Measurements from ENCODE around the gene NELL2.

DNA sequence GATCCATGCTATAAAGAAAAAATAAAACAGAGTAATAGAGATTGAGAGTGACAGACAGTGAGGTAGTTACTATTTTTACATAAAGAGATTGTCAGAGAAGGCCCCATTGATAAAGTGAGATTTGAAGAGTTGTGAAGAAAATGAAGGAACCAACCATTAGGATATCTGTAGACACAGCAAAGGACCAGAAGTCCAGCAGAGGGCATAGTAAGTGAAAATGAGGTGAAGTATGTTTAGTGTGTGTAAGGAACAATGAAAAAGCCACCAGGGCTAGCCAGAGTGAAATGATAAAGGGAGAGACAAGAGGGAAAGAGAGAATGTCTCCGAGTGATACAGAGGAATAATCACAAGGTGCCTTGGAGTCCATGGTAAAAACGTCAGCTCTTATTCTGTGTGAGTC lies 411.0 kb downstream of the NELL2 start:
- TF ChIP-seq, protein P1, sequence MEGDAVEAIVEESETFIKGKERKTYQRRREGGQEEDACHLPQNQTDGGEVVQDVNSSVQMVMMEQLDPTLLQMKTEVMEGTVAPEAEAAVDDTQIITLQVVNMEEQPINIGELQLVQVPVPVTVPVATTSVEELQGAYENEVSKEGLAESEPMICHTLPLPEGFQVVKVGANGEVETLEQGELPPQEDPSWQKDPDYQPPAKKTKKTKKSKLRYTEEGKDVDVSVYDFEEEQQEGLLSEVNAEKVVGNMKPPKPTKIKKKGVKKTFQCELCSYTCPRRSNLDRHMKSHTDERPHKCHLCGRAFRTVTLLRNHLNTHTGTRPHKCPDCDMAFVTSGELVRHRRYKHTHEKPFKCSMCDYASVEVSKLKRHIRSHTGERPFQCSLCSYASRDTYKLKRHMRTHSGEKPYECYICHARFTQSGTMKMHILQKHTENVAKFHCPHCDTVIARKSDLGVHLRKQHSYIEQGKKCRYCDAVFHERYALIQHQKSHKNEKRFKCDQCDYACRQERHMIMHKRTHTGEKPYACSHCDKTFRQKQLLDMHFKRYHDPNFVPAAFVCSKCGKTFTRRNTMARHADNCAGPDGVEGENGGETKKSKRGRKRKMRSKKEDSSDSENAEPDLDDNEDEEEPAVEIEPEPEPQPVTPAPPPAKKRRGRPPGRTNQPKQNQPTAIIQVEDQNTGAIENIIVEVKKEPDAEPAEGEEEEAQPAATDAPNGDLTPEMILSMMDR (IDR thresholded peaks at IDR 0.05 in 2 of 3, conservative IDR thresholded peaks at IDR 0.05 in 1 of 3; ENCODE audit: borderline replicate concordance in 1 of 3, insufficient read depth in 1 of 3, low read depth in 2 of 3, low read length in 2 of 3): peak; percentile 17 to 39 (median 25); a peak in 5 of 6 replicates
- TF ChIP-seq EZH2 (IDR thresholded peaks at IDR 0.05): no peak
- TF ChIP-seq RAD21 (IDR thresholded peaks at IDR 0.05; ENCODE audit: low read depth): peak; percentile 33; the same call in 1 of the 2 replicates
- no peak for TF ChIP-seq YY1 (IDR thresholded peaks at IDR 0.05; ENCODE audit: extremely low read depth, insufficient replicate concordance, low read depth, low read length)
- no peak for TF ChIP-seq POLR2AphosphoS5 (IDR thresholded peaks at IDR 0.05; ENCODE audit: low read depth, low read length)
- TF ChIP-seq CEBPB (IDR thresholded peaks at IDR 0.05; ENCODE audit: low read depth): no peak
- no peak for TF ChIP-seq SRF (IDR thresholded peaks at IDR 0.05; ENCODE audit: low read depth)
- TF ChIP-seq POLR2A (IDR thresholded peaks at IDR 0.05; ENCODE audit: borderline replicate concordance, extremely low read depth, insufficient read depth, insufficient read length): no peak
- TF ChIP-seq, protein P2, sequence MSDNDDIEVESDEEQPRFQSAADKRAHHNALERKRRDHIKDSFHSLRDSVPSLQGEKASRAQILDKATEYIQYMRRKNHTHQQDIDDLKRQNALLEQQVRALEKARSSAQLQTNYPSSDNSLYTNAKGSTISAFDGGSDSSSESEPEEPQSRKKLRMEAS (IDR thresholded peaks at IDR 0.05): no peak
- TF ChIP-seq JUND (IDR thresholded peaks at IDR 0.05): no peak
- TF ChIP-seq, protein P3, sequence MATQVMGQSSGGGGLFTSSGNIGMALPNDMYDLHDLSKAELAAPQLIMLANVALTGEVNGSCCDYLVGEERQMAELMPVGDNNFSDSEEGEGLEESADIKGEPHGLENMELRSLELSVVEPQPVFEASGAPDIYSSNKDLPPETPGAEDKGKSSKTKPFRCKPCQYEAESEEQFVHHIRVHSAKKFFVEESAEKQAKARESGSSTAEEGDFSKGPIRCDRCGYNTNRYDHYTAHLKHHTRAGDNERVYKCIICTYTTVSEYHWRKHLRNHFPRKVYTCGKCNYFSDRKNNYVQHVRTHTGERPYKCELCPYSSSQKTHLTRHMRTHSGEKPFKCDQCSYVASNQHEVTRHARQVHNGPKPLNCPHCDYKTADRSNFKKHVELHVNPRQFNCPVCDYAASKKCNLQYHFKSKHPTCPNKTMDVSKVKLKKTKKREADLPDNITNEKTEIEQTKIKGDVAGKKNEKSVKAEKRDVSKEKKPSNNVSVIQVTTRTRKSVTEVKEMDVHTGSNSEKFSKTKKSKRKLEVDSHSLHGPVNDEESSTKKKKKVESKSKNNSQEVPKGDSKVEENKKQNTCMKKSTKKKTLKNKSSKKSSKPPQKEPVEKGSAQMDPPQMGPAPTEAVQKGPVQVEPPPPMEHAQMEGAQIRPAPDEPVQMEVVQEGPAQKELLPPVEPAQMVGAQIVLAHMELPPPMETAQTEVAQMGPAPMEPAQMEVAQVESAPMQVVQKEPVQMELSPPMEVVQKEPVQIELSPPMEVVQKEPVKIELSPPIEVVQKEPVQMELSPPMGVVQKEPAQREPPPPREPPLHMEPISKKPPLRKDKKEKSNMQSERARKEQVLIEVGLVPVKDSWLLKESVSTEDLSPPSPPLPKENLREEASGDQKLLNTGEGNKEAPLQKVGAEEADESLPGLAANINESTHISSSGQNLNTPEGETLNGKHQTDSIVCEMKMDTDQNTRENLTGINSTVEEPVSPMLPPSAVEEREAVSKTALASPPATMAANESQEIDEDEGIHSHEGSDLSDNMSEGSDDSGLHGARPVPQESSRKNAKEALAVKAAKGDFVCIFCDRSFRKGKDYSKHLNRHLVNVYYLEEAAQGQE (IDR thresholded peaks at IDR 0.05; ENCODE audit: low read depth): no peak
- TF ChIP-seq, protein P4, sequence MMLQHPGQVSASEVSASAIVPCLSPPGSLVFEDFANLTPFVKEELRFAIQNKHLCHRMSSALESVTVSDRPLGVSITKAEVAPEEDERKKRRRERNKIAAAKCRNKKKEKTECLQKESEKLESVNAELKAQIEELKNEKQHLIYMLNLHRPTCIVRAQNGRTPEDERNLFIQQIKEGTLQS (IDR thresholded peaks at IDR 0.05): no peak
- TF ChIP-seq EZH2phosphoT487 (IDR thresholded peaks at IDR 0.05; ENCODE audit: borderline replicate concordance): no peak
- TF ChIP-seq EGR1 (IDR thresholded peaks at IDR 0.05; ENCODE audit: low read depth): no peak

All from HCT116 (cell line).